PFSK-1 (cell line): ENCODE data around the gene PRAF2.

Source experiments
- FOXP2 ChIP-seq: optimal IDR thresholded peaks from 2 replicates; pipeline ENCODE3; 2011; ENCODE audit warnings: borderline replicate concordance, control low read depth, inconsistent platforms; ENCODE audit not compliant: insufficient read depth; ENCODE audit errors: extremely low read length, extremely low read depth
- POLR2AphosphoS5 ChIP-seq: IDR thresholded peaks from 2 replicates; pipeline ENCODE4 v1.6.1; 2012; ENCODE audit warnings: low read depth, mild to moderate bottlenecking, control low read depth, low read length, moderate library complexity
- REST ChIP-seq, 2 experiments: IDR thresholded peaks; 2 replicates each; pipeline versions ENCODE4 v1.6.1 to v1.8.0; 2011 to 2012; ENCODE audit warnings: low read depth in 2 of 2, low read length in 2 of 2, control low read depth in 1 of 2, inconsistent platforms in 1 of 2, mild to moderate bottlenecking in 1 of 2, moderate library complexity in 1 of 2; ENCODE audit not compliant: insufficient read depth in 1 of 2
- SIN3A ChIP-seq: IDR thresholded peaks from 2 replicates; pipeline ENCODE4 v1.6.1; 2012; ENCODE audit warnings: mild to moderate bottlenecking, low read length, moderate library complexity, borderline replicate concordance; ENCODE audit not compliant: insufficient read depth
- TAF1 ChIP-seq: IDR thresholded peaks from 2 replicates; pipeline ENCODE4 v1.6.1; 2012; ENCODE audit warnings: low read length, control low read depth, borderline replicate concordance; ENCODE audit not compliant: insufficient read depth

DNA sequence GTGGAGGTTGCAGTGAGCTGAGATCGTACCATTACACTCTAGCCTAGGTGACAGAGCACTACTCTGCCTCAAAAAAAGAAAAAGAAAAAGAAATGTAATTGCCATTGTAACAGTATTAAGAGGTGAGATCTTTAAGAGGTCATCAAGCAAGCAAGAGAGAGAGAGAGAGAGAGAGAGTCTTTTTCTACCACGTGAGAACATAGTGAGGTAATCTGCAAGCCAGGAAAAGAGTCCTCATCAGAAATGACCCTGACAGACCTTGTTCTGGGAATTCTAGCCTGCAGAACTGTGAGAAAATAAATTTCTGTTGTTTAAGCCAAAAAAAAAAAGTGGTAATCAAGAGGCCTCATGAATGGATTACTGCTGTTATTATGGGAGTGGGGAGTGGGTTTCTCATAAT lies 34.8 kb upstream of the PRAF2 start:
- TF ChIP-seq POLR2AphosphoS5 = no peak
- TF ChIP-seq FOXP2 = no peak
- TF ChIP-seq TAF1 = no peak
- TF ChIP-seq SIN3A = no peak
- no peak for TF ChIP-seq REST (IDR thresholded peaks at IDR 0.05; ENCODE audit: insufficient read depth in 1 of 2, low read depth in 2 of 2, low read length in 2 of 2)
